ENCODE data around the gene HDAC4.

Gene HDAC4

DNA sequence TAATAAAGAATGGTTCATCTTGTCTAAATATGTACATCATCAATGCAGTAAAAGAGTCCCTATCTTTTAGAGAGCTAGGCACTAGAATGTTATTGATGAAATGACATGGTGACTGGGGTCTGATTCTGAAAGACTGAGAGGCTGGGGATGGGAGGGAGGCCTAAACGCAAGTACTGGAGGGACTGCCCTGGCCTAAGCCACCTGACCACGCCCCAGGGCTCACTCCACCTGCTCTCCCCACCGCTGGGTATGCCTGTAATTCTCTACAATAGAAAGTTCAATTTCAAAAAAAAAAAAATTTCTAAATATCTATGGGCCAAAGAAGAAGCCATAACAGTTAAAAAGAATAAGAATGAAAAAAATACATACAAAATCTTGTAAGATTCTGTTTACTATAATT lies 194.0 kb downstream of the HDAC4 start:
- no peak for DNase-seq (ENCODE audit: low read depth in 3 of 3, low spot score in 1 of 3)

DNA sequence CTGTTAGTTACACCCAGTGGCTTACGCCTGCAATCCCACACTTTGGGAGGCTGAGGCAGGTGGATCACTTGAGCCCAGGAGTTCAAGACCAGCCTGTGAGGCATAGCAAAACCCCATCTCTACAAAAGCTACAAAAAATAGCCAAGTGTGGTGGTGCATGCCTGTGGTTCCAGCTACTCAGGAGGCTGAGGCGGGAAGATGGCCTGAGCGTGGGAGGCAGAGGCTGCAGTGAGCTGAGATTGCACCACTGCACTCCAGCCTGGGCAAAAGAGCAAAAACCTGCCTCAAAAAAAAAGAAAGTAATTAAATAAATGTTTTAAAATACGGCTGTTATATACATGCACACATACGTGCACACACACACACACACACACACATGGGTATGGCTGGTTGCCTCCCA lies 194.8 kb downstream of the HDAC4 start:
- no peak for DNase-seq (ENCODE audit: low read depth in 3 of 3, low spot score in 1 of 3)

DNA sequence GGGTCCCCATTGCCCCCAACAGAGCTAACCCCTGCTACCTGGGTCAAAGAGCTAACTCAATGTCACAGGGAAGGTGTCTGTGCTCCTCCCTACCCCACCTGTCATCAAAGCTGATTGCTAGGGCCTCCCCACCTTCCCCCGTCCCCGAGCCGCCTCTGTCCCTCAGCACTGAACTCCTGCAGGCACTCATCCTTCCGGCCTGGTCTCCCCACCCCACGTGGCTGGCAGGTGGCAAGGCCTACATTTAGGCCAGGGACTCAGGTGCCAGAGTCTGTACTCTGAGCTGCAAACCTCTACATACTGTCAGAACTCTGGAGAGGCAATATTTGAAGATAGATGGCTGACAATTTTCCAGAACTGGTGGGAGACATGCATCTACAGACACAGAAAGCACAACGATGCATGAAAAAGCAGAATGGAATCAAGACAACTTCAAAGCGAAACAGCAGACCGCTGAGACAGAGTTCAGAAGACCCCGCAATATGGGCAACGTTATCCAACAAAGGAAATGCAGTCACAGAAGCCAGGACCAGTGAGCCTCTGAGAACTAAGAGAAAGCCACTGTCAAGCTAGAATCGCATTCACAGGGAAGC lies 195.8 kb downstream of the HDAC4 start:
- no peak for DNase-seq (ENCODE audit: low read depth in 3 of 3, low spot score in 1 of 3)

DNA sequence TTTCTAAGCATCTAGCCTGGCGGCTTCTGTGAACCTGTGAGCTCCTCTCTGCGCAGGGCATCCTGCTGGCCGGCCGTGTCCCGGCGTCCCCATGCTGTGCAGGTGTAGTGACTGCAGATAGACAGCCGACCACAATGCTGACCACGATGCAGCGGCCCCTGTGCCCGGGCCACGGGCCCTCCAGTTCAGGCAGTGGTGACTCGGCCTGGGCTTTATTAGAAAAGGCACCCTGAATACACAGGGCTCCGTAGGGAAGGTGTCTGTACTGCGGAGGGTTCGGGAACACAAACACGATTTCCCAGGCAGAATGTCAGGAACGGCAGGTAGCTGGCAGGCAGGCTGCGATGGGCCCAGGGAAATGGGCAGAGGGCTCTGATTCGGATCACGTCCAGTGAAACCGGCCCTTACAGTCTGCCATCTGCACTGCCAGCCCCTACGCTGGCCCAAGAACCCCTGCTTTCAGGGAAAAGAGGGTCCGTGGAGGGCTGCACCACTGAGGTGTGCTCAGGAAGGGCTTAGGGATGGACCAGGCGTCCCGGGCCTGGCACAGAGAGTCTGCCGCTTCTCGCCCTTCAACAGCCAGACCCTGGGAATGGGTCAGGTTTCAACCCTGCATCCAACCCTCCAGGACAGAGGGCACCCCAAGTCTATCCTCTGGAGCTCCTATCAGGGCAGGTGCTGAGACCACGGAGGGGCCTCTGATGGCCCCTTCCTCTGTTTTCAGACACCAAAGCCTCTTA lies 196.5 kb downstream of the HDAC4 start:
- no peak for DNase-seq (ENCODE audit: low read depth in 3 of 3, low spot score in 1 of 3)

DNA sequence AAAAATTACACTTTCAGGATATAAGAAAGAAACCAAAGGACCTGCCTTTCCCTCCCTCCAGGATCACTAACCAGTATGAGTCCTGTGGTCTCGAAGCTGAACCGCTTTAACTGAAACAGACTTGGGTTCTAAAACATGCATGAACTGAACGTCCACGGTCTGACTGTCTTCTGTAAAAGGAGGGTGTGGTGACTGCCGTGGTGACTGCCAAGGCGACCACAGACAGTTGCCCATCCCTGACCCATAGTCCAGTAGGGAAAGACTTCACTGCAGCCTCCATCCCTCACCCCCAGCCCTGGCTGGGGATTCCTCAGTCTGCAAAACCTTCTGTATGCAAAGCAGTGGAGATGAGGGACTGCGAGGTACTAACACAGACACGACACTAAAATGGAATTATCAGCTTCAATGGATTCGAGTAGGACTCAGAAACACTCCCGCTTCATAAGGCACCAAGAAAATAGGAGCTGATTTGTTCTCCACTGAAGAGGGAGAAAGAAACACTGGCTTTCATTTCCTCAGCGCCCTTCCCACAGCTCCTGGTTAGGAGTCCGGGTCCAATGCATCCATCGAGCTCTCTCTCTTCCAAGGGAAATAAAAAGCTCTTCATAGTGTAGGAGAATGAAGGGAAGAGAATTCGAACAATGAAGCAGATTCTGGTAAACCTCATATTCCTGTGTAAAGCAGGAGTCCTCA lies 197.2 kb downstream of the HDAC4 start:
- no peak for DNase-seq (ENCODE audit: low read depth in 3 of 3, low spot score in 1 of 3)

DNA sequence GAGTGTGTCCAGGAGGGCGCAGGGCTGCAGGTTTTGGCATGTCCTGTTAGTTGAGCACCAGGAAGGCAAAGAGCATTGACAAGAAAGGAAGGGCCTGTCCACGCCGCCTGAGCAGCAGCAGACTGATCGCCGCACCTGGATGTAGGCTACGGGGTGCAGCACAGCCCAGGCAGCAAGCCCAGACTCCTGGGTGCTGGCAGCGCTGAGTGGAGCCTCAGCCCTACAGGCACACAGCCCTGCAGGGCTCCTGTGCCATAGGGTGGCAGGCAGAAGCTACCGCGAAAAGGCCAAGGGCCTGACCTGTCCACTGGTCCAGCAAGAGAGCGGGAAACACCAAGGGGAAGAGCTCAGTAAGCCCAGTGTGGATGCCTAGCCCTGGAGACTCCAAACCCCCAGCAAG lies 198.0 kb downstream of the HDAC4 start:
- DNase-seq (ENCODE audit: low read depth in 3 of 3, low spot score in 1 of 3), result no peak

DNA sequence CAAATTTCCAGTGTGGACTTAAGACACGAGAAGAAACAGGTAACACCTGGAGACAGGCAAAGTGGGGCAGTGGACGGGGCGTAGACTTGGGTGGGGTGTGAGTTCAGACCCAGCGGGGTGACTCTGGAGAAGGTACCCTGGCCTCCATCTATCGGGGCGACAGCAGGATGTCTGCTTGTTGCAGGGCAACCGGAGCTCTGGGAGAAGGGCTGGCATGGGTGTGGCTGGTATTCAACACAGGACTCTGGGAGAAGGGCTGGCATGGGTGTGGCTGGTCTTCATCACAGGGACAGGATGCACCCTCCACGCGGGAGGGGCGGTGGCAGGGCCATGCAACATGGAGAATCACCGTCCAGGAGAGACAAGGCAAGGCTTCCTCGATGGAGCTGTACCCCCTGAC lies 198.5 kb downstream of the HDAC4 start:
- no peak for DNase-seq (ENCODE audit: low read depth in 3 of 3, low spot score in 1 of 3)

DNA sequence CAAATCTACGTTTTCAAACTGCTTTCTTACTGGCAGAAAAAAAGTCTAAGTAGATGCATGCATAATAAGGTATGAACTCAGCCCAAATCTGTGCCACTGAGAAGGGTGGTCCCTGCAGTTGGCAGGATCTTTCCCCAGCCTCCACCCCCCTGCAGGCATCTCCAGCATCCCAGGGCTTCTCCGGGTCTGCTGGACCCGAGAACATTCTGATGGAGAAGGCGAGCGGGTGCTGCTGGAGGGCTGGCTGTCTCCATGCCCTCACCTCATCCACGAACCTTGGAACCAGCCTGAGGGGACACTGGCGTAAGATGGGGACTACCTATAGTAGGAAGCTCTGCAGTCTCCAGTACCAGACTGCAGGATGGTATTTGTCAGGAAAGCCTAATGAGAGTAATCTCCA lies 198.9 kb downstream of the HDAC4 start:
- DNase-seq (ENCODE audit: low read depth in 3 of 3, low spot score in 1 of 3), result no peak

DNA sequence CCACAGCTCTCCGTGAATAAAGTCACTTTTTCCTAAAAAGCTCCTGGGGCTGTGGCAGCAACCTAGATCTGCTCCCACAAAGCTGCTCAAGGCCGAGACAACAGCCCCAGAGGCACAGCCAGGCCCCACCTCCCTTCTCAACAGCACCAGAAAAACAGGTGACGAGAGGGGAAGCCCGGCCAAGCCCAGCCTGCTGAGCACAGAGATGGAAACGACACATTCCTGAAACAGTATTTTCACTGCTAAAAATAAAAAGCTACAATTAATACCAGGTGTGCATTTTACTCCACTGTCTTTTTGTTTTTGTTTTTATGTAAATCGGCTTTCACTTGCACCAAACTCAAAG lies 199.3 kb downstream of the HDAC4 start:
- no peak for DNase-seq (ENCODE audit: low read depth in 3 of 3, low spot score in 1 of 3)

DNA sequence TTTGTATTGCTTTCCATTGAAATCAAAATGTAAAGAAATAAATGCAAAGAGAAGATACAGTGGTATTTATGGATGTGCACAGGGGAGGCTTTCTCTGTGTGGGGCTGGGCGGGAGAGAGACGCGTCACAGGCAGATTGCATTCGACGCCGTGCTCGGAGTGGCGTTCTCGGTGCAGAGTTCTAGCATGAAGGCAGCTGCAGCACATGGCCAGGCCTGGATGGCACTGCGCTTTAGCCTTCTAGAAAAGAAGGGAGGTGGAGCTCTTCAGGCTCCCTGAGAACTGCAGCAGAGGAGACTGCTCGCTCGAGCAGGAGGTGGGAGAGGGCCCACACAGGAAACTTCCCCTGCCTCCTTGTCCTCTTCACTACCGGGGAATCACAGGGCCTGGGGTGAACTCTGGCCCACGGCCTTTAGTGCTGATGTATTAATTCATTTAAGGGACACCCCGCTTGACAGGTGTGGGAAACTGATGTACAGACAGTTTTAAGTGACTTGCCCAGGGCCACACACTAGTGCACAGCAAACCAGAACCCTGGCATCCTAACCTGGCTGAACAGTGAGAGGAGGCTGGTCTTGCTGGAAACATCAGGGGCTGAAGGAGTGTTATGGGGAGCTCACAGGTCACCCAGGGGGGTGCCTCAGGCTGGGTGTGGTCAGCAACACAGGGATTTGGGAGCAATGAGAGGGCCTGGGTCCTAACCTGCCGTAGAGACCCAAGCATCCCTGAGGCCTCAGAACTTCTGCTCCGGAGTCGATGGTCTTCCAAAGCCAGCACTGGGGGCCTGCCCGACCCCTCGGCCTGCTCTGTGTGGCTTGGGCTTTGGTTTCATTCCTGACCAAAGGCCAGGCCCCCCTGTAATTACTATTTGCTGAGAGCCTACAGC lies 199.9 kb downstream of the HDAC4 start:
- no peak for DNase-seq (ENCODE audit: low read depth in 3 of 3, low spot score in 1 of 3)

DNA sequence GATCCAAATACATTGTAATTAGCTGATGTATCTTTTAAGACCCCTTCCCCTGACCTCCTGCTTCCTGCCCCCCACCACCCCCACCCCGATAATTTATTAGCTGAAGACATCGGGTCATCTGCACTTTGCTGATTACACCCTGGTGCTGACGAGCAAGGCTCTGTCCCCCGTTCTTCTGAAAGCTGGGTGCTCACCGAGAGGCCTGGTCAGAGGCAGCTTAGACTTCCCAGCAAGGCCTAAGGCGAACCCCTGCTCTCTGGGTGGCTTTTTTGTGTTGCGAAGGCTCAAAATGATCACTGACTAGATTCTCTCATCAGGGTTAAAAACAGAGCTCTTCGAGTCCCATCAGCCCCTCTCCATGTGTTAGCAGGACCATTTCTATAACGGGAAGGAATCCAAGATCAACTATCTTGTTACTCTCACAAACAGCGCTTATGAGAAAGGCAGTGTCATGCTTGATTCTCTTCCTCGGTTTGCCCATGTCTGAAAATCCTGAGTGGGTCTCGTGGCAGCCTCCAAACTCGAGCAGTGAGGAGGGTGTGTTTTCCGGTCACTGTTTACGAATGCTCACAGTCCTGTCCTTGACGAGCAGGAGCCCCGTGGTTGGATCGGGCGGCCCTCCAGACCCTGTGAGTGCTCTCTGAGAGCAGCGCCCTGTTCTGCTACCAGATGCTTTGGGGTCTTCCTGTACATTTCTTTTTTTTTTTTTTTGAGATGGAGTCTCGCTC lies 201.6 kb downstream of the HDAC4 start:
- DNase-seq (ENCODE audit: low read depth in 3 of 3, low spot score in 1 of 3), result no peak

DNA sequence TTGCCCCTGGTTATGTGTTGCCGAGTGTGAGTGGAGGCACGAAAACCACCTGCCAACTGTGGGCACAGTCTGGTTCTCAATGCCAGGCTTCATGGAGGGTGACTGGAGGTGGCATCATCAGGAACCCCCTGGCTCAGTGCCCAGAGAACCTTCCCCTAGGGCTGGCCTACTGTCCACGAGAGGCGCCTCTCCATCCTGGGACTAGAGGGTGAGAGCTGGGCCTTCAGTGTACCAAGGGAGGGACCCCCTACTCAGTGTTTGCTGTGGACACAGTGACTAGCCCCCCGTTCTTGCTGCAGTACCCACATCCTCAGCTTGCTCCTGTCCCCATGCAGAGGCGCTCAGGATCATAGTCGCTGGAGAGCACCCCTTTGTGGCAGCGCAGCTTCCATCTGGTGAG lies 202.6 kb downstream of the HDAC4 start:
- no peak for DNase-seq (ENCODE audit: low read depth in 3 of 3, low spot score in 1 of 3)

DNA sequence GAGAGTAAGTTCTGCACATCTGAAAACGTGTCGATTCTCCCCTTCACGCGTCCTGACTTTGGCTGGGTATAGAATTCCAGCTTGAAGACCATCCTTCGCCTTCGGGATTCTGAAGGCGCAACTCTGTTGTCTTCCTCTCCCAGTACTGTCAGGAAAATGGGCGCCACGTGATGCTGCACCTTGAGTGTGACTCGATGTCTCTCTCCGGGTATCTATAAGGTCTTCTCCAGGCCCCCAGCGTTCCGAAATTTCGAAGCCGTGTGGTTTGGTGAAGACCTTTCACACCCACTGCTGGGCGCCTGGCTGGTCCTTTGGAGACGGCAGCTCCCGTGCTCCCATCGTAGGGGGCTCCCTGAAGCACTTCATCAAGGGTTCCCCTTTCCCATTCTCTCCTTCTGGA lies 203.7 kb downstream of the HDAC4 start:
- DNase-seq (ENCODE audit: low read depth in 3 of 3, low spot score in 1 of 3), result no peak

DNA sequence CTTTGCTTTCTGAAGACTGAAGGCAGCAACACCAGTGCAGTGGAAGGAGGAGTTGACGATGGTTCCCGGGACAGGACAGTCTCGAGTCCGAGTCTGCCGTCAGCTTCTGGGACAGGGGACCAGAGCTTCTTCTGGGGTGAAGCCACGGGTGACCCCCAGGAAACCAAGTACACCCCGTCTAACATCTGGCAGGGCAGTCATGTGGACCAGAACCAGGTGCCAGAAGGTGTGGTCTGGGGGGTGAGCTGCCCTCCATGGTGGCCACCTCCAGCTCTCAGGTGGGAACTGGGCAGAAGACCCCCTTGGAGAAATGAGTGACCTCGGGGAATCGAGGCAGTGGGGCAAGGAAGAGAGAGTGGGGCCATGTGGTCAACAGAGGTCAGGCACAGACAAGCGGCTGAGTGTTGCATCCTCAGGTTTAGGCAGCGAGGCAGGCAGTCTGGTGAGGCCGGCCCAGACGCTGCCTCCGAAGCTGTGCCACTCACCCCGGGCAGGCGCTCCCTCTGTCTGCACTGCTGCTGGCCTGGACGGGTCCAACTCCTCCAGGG lies 204.3 kb downstream of the HDAC4 start:
- no peak for DNase-seq (ENCODE audit: low read depth in 3 of 3, low spot score in 1 of 3)

DNA sequence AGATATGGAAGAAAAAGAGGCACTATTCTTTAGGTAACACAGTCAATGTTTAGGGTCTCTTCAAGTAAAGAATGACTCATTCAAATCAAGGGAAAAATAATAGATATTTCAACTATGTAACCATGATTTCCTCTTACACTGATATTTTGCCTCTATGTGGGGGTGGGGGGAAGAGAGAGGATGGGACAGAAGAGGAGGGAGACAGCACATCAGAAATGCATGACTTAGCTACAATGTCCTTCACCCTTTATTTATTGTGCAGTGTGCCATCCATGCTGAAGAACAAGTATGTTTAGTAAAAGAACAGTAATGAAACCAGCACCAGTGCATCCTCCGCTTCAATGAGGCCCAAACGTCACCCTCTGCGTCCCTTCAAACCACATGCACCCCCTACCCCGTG lies 204.8 kb downstream of the HDAC4 start:
- DNase-seq (ENCODE audit: low read depth in 3 of 3, low spot score in 1 of 3), result no peak

DNA sequence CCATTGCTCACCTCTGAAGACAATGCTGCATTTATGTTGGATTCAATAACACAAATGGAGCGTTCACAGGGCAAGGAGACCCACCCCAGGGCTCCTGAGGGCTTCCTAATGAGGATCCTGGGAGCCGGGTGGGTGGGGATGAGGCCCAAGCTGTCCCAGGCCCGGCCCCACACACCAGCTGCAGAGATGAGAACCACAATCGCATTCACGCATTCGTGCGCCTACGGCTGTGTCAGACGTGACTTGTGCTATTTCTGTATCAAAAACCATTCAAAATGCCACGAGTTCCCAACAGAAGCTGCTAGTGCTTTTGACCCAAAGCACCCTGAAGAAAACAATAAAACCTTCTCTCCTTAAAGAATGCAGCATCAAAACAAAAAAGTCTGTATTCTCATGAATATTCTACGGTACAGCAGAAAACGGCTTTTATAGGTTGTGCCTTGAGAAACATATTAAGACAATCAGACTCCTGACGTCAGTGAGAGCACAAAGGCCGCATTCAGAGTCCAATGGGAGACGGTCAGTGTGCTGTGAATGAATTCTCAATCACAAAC lies 205.4 kb downstream of the HDAC4 start:
- no peak for DNase-seq (ENCODE audit: low read depth in 3 of 3, low spot score in 1 of 3)

DNA sequence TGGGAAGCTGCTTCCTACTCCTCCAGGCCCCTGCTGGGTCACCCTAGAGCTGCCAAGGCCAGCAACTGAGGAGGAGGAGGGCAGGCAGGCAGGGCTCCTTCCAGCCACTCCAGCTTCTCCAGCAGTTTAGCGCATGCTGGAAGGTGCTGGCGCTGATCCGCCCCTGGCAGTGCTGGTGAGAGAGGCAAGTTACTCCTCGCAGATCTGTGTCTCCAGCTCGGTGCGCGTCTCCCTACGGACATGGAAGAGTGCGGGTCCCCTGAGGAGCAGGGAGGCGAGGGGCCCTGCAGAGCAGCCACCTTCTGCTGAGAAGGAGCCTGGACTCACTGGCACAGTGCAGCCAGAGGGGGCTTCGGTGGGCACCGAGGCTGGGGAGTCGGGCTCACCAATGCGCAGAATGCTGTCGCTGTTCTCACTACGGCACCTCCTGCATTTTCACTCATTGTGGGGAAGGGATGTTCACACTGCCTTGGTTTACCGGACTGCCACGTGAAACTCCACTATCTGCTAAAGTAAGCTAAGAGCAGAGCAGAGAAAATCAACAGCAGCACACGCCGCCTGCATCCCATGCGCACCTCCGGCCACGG lies 206.0 kb downstream of the HDAC4 start:
- DNase-seq (ENCODE audit: low read depth in 3 of 3, low spot score in 1 of 3), result no peak

DNA sequence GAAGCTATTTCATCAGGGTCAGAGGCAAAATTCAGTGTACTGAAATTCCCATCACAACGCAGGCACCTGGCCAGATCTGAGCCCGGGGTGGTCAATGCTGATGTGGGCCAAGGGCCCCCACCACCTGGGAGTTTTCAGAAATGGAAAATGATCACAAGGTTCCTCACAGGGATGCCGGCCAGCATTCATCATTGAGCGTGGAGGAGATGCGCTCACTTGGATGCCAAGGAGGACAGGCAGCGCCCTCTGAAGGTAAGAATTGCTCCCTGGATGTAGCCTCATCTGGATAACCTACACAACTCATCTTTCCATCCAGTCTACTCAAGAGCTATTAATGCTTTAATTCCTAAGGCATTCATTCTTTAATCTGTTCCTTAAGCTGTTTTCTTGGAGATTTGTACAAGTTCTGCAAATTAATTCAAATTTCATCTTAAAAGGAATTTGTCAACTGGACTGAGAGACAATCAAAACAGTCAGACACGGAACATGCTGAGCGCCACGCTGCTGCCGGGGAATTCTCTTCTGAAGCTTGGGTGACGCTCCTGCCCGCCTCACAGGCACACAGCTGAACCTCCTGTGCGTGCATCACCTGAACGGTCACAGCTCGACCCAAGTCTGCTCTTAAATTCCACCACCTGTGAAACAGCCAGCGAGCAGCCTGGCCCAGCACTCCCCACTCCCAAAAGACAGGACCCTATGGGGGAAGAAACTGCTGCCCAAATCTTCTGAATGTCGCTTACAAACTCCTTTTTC lies 206.7 kb downstream of the HDAC4 start:
- no peak for DNase-seq (ENCODE audit: low read depth in 3 of 3, low spot score in 1 of 3)

DNA sequence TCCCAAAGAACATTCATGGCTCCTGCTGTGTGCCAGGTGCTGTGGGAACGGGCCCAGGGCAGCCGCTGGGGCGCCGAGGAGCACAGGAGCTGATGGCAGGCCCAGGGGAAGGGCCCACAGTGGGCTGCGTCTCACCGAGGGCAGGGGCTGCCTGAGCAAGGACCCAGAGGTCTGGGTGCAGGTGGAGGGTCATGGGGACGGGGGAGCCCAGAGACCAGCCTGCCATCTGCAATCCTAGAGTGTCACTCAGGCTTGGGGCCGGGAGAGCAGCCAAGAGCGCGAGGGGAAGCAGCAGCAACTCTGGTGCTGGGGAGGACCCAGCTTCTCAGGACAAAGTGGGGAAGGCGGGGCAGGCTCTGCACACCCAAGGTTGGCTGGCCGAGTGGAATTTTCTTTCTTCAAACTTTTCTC lies 207.4 kb downstream of the HDAC4 start:
- DNase-seq (ENCODE audit: low read depth in 3 of 3, low spot score in 1 of 3), result no peak
